NCI-H1694 treated with DMSO at 0.1 percent for 48 hours (cell line): ENCODE data around the gene MTCL1.
A peak's percentile ranks its signal among the peaks of the same experiment; 100 is the strongest.
"Not testable (repeated sequence)": the region's sequence is repeated elsewhere in the genome, so short reads cannot be mapped to it uniquely, and the experiment has no call there.

ENCODE experiments used
- DNase-seq: peaks from one replicate; lab custom pipeline; 2025; lab: John Stamatoyannopoulos, UW

Gene MTCL1

DNA sequence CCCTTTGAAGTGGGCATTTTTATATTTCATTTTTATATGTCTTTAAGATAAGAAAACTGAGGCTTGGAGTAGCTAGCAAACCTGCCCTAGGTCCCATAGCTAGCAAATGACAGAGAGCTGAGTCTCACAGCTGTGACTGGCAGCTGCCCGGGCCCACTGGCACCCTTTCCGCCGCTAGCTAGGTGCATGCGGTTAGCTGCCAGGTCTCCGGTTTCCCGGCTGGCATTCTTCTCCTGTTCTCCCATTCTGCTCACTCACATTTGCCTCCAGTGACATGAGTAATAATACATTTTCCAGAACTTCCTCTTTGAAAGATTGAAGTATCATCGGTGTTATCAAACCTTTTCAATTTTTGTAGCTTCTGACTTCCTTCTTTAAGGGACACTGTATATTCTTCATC lies 38.7 kb downstream of the MTCL1 start:
- peak; percentile 51 for DNase-seq

DNA sequence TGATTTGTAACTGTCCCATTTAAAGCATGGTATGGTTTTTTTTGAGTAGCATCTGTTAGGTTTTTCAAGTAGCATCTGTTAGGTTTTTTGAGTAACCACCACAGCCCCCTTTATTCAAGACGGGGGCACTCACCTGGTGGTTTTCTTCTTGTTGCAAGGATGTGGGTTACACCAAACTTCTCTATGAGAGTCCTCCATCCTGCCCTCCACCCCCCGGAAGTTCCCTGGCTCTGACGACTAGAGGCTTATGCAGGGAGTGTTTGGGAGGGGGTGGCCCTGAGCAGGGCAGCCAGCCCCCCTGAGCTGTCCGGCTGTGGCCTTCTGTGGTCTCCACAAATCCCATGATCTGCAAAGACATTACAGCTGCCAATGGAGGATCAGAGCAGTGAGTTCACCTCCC lies 39.3 kb downstream of the MTCL1 start:
- no peak for DNase-seq

DNA sequence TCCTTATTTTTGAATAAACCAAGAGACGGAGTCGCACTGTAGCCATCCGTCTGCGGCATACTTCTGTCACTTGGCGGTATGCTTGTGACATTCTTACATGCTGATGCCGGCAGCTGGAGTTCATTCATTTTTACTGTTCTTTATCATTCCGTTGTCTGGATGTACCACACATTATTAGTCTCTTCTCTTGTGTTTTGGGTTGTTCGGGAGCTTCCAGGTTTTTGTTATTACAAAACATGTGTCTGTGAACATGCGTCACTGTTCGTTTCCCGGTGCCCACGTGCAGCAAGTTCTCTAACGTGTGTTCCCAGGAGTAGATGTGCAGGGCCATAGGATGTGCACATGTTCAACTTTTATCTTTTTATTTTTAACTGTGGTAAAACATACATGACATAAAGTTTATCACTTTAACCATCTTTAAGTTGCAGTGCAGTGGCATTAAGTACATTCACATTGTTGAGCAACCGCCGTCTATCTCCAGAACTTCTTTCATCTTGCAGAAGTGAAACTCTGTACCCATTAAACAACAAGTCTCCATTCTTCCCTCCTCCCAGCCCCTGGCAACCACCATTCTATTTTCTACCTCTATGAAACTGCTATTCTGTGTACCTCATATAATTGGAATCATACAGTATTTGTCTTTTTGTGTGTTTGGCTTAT lies 40.1 kb downstream of the MTCL1 start:
- DNase-seq: no peak

DNA sequence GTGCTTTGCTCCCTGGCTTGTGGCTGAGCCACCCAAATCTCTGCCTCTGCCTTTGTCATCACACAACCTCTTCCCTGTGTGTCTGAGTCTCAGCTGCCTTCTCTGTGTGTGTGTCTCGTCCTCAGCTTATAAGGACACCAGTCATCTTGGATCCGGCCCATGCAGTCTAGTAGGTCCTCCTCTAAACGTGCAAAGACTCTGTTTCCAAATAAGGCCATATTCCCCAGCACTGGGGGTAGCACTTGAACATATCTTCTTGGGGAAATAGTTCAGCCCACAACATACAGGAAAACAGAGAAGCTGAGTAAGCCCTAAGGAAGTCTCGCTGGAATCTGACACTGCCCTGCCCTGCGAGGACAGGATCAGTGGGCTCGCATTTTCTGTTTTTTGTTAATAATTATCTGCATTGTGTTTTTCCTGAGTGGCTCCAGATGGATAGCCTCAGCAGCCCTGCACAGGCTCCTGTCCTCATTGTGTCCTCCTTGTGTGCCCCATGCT lies 42.1 kb downstream of the MTCL1 start:
- DNase-seq: no peak

DNA sequence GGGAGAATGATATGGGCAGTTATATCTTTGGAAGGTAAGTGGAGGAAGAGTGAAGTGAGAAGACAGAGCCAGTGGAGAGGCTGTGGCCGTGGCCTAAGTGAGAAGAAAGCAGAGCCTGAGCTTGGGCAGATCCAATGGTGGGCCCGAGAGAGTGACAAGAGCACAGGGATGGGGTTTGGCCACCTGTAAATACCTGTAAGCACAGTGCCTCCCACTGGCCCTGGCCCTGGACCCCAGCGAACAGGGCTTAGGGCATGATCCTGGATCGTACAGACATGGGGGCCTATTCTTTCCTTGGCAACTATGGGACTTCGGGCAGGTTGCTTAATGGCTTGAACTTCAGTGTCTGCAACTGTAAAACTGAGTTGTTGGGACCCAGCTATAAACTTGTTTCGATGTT lies 44.1 kb downstream of the MTCL1 start:
- no peak for DNase-seq

DNA sequence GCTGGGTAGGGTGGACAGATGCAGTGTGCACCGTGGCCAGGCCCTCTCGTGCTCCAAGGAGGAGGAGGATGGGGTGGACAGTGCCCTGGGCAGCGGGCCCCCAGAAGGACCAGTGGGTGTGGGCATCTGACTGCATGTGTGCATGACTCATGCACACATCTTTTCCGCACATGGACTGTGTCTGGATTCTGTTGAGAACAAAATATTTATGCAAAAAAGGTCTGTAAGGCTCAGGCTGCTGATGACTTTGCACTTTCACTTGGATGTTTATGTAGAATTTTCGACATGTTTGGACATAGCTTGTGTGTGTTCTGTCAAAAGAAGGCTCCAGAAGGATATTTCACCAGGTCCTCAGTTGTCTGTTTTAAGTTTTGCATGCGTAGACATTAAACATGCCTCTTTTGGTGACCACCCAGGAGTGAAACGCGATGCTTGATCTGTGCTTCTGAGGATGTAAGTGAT lies 45.6 kb downstream of the MTCL1 start:
- DNase-seq: no peak

DNA sequence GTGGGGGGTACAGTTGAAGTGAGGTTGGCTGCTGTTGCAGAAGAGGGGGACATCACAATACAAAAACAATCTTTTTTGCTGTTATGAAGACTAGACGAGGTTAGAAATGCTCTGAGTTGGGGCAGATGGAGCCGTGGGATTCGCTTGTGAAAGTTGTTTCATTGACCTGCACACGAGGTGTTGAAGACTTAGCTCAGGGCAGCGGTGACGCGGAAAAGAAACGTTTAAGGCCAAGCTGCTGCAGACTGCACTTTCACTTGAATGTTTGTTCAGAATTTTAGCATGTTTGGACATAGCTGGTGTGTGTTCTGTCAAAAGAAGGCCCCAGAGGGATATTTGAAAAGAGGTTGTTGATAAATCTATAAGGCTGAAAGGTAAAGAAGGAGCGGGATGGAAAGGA lies 46.3 kb downstream of the MTCL1 start:
- no peak for DNase-seq

DNA sequence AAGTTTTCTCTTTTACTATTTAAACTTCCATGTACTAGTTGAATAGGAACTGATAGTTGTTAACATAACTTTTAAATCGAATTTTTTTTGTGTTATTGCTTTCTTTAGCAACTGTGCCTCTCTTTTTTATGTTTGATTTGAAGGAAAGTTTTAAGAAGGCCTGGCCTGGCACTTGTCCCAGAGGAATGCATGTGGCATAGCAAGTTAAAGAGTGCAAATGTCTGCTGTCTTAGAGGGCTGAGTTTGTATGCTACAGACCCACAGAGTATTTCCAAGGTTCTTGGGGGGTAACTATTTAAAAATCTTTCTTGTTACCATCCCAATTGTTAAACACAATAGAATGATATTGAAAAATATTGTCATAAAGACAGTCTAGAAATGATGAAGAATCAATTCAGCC lies 47.0 kb downstream of the MTCL1 start:
- no peak for DNase-seq

DNA sequence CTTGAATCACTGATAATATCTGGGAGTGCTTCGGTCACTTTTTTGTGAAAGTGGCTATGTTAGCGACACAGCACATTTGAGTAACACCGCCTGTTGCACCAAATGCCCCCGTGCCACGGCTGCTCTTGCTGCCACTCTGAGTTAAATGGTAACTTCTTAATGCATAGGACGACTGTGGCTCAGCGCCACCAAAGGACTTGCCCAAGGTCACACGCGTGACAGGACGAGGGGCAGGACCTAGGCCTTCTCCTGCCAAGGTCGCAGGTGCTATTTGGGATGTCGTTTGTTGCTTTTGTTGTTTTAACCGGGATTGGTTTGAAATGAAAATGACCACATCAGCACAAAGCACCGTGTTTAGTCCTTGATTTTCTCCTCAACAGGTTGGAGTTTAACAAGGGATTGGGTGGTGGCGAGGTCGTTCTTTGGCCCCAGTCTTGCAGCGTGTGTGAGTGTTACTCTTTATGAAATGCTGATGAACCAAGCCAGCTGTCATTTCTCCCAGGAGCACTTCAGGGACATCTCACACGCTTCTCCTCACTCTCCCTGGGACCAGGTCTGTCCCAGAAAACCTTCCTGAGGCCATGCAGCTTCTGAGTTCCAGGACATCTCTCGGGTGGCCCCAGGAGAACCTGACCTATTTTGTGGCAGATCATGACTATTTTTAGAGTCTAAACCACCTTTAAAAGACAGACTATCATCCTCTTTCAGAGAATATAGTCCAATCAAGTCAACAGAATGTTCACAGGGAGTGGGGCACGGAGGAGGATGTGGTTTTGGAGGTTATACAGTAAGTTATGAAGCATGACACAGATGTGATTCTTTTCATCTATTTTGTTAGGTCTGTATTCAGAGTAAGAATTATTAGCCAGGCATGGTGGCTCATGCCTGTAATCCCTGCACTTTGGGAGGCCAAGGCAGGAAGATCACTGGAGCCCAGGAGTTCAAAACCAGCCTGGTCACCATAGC lies 49.9 kb downstream of the MTCL1 start:
- DNase-seq: no peak

DNA sequence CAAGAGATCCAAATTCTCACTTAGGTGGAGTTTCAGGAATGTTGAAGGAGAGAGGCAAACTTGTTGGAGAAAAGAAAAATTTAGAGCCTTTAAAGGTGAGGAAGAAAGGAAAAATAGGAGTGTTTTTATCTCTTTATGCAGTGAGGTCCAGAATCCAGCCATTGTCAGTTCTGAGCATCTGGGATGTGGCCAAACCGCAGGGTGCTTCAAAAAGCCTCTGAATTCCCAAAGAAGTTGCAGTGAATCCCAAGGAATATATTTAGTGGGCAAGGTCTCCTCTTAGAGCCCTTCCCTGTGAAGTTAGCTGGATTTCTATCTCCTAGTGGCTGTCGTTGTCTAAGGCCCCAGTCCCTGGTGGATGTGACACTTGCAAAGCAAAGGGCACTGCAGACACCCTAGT lies 51.2 kb downstream of the MTCL1 start:
- DNase-seq: no peak

DNA sequence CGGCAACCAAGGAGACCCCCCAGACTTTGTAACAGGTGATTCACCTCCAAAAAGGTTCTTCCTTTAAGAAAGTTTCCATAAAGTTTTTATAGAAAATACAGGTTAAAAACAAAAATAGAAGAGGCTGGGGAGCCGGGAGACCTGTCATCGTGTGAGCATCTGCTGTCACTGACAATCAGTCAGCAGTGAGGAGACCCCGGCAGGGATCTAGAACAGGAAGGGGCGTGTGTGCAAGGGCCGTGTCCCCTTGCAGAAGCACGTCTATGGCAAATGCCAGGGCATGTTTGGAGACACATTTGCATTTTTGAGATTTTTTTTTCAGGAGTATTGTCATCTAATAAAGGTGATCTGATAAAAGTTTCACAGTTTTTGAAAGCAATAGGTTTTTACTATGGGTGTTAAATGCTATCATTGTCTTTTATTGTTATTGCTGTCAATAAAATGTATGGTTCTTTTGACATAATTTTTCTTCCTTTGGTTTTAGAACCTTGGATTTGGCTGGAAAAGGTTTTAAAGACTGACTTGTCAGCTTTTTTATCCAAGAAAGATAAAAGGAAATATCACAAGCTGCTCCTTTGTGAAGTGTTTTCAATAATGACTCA lies 52.1 kb downstream of the MTCL1 start:
- no peak for DNase-seq

DNA sequence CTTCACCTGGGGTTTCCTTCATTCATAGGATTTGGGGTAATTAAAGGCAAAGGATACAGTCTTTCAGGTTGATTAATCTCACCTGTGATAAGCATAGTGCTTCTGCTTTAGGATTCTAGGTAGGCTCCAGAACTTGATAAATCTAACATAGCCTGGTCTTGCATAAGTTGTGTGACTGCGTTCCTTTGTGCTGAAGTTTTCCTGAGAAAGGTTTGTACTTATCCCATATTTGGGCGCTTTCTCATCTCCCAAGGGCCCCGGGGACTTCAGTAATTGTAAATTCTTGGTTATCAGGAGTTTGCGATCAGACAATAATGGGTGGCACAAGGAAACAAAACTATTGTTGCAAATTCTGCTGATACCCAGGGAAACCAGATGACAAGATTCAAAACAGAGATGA lies 53.1 kb downstream of the MTCL1 start:
- no peak for DNase-seq

DNA sequence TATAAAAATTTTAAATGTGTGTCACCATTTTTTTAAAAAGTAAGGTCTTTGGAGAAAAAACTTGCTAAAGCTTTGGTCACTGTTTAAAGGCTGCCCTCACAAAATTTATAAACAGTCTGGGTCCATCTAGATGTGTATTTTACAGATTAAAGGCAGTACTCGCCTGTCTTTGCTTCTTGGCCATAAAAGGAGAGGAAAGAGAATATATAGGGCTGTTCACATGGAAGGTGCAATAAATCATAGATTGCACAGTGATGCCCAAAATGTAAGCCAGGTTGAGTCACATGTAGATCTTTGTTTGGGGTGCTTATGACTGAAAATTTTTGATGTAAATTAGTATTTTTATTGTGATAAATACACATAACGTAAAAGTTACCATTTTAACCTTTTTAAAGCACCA lies 55.6 kb downstream of the MTCL1 start:
- DNase-seq: no peak

DNA sequence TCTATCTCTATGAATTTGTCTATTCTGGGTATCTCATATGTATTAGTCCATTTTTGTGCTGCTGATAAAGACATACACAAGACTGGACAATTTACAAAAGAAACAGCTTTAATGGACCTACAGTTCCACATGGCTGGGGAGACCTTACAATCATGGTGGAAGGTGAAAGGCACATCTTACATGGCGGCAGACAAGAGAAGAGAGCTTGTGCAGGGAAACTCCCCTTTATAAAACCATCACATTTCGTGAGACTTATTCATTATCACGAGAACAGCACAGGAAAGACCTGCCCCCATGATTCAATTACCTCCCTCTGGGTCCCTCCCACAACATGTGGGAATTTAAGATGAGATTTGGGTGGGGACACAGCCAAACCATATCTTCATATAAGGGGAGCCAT lies 56.2 kb downstream of the MTCL1 start:
- DNase-seq: not testable (repeated sequence)

DNA sequence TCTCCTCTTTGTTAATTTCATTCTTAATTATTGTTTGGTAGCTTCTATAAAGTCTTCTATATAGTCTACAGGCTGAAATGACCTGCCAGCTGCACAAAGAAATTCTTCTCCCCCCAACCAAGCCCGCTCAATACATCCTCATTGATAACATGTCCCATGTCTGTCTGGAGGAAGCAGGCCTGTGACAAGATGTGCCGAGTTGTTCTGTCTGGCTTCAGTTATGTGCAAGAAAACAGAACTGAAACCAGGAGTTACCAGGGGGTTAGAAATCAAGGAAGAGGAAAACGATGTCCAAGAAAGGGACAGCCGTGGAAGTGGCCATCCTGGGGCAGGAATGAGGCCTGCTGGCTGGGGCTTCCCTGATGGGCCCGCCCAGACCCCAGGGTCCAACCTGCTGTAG lies 57.6 kb downstream of the MTCL1 start:
- no peak for DNase-seq

DNA sequence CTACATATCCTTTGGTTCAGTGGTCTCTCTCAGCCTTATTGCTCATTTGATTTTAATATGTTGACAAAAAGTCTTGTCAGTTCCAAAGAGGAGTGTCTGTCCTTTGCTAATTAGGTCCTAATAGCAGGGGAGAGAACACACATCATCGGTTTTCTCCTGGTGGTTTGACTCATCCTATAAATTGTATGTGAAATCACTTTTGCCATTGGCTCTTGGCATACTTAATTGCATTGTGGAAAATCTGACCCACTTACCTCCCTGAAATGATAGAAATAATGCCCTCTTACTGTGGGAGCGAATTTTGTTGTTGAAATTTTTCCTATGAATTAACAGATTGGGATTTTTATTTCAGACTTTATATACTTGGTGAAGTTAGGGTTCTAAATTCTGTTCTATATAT lies 58.3 kb downstream of the MTCL1 start:
- no peak for DNase-seq

DNA sequence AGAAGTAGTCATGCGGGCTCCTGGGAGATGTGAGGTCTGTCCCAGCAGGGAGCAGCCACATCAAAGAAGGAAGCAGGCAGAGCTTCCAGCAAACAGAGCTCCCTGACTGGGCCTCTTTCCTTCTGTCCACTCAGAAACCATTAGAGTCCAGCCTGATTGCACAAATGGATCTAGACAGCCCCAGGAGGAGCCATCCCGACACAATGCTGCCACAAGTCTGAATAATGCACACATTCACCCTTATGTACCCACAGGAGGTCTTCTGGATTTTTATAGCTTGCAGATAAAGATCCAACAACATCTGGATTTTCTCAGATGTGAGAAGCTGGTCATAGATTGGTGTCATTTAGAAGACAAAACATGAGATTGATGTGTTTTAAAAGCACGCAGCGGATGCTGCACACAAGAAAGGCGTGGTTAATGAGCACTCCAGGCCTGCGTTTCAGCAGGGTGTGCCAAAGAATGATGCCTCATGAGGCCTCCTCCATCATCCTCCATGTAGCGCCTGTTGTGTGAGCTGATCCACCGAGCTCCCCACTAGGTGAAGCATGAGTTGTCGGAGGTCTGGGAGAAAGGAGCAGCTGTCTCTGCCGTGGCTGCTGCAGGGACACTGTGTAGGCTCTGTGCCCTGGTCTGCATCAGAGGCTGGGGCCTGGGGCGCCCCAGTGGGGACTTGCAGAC lies 60.6 kb downstream of the MTCL1 start:
- no peak for DNase-seq

DNA sequence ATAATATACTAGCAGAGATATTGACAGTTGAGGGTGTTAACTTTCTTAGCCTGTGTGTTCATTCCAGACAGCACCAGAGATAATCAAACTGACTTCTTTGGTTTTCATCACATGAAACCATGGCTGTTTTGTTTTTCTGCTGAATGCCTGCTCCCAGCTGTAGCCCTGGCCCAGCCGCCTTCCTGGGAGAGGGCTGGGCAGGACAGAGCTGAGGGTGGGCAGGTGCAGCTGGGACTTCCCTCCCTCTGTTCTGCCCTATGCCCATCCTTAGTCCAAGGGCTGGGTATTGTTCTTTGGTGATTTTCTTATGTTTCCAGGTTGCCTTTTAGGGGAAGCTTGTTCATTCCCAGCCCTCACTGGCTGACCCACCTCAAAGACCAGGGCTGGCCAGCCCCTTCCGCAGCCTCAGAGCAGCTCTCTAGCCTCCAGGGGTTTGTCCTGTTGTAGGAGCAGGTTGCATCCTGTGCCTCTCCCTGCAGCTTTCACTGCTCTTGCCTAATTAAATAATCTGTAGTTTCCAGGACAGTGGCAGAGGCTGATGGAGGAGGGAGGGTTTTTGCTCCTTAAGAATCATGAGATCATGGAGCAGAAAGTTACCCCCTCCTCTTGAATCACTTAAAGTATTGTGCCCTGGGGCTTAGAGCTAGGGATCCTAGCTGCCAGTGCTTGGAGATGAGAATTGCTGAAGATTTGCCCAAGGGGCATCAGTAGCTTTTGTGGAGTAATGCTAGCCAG lies 61.4 kb downstream of the MTCL1 start:
- DNase-seq: no peak

DNA sequence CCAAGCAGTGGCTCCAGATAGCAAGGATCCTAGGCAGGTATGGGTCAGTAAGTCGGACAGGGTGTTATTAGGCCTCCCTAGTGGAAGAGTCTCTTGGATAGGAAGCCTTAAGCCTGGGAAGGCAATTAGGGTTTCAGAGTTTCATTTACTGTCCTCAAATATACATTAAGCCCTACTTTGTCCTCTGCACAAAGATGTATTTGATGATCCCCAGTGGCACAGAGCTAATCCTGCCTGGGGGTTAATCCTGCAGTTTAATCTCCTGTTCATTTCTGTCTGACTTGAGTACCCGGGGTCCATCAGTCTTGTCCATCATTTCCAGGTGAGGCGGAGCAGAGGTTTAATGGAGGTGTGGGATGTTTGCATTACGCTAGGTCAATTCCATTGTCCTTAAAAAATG lies 62.0 kb downstream of the MTCL1 start:
- DNase-seq: no peak

DNA sequence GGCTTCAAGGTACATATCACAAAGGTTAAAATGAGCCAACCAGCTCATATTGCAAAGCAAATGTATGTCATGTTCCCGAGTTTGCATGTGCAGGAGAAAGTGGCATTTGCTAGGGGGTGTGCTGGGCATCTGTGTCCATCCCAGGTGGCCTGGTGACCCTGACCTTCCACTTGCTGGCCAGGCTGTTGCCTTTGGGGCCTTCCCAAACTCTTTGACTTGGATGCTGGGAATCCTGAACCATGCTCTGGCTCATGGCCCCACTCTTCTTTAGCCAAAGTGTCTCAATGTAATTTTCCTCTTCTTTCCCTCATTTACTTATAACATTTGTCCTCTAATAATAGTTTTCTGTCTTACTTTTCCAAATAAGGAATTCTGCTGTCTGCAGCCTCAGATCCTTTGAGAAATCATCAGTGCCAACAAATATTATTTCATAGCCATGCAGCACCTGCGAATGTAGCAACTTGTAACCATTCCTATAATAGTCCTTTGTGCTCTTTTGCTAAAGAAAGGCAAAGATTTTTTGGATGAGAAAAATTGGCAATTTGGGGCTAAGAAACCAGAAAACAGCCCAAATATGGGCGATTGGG lies 64.2 kb downstream of the MTCL1 start:
- DNase-seq: no peak

DNA sequence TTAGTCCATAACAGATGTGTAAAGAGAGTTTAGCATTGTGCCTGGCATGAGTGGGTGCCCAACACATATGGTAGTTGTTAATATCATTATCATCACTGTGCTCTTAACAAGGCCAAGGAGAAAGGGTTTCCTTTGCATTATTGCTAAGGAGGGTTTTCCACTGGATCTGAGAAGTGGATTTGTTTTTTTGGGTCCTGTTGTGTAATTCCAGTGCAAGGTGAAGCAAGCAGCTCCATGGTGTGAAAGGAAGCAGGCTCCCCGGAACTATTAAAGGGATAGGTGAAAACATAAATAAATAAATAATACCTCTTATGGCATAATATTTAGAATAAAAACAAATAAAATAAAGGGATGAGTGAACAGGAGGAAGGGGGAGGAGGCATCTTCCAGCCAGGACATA lies 65.3 kb downstream of the MTCL1 start:
- DNase-seq: no peak
